Measurements from ENCODE around the gene BMX. TPM values are rescaled to one million over a fixed set of nuclear protein-coding genes. Genes with fewer than 3 reads are reported as not detected.

Gene BMX
- total and polyA plus RNA-seq, 9 of the 15 experiments (the other 6 are each of a cell fraction or from before 2014, with no cell fraction given): 0.45 to 4.2 (median 1.8) TPM

DNA sequence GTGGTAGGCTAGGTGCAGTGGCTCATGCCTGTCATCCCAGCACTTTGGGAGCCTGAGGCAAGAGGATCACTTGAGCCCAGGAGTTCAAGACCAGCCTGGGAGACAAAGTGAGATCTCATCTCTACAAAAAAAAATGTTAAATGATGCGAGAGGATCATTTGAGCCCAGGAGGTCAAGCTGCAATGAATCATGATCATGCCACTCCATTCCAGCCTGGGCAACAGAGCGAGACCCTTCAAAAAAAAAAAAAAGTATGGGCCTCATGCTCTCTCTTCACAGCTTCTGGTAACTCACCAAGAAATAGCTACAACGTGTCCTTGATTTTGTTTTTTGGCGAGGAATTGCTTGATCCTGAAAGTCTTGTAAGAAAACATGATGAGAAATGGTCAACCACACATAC lies 98.9 kb downstream of the BMX start:
- FAIRE-seq: no peak
- H3K4me1 ChIP-seq (replicated peaks in 1 of 2; ENCODE audit: control insufficient read depth in 2 of 2, insufficient read depth in 2 of 2, low read length in 2 of 2): no peaks in the 10 kb centered on the region

More for the DNA sequence above, 98.9 kb downstream of the BMX start:
- Histone ChIP-seq H3K4me2 (ENCODE audit: insufficient read depth, low read length) (no peak overlapping the region), H2AFZ (ENCODE audit: low read depth, low read length) (no peak overlapping the region), H3K36me3 (ENCODE audit: control insufficient read depth, insufficient read depth, low read length) (no peaks in the 10 kb centered on the region), H4K20me1 (replicated peaks; ENCODE audit: control insufficient read depth, insufficient read depth, low read length) (no peaks in the 10 kb centered on the region), H3K9me3 (replicated peaks; ENCODE audit: control insufficient read depth, insufficient read depth, low read depth, low read length) (no peaks in the 10 kb centered on the region), H3K27ac (ENCODE audit: extremely low read depth, low read depth, low read length) (no peak overlapping the region), H3K9me1 (ENCODE audit: control insufficient read depth, insufficient read depth, low read length) (no peaks in the 10 kb centered on the region), H3K9ac (ENCODE audit: insufficient read depth in 1 of 2, low read depth in 2 of 2, low read length in 2 of 2) (no peak overlapping the region), H3K4me3 (no peak overlapping the region), H3K27me3 (ENCODE audit: control insufficient read depth in 2 of 2, insufficient read depth in 2 of 2, low read length in 2 of 2) (no peaks in the 10 kb centered on the region), H3K79me2 (ENCODE audit: control insufficient read depth, insufficient read depth, low read length) (no peaks in the 10 kb centered on the region)
- ChIA-PET CTCF (ENCODE audit: low intra/inter-chr PET ratio) (no interaction called here), POLR2A (no interaction called here)
- in situ Hi-C loops (cut with MboI) (no loop called here), intact Hi-C loops (cut with micrococcal nuclease) (no loop called here)
- WGBS (ENCODE audit: insufficient coverage, low coverage, missing lambda C conversion rate): 0% methylated on average over 3 of the region's 4 CpGs
- ATAC-seq: no peak
- TF ChIP-seq KHSRP (IDR thresholded peaks at IDR 0.05): no peak
- TF ChIP-seq, protein P1, sequence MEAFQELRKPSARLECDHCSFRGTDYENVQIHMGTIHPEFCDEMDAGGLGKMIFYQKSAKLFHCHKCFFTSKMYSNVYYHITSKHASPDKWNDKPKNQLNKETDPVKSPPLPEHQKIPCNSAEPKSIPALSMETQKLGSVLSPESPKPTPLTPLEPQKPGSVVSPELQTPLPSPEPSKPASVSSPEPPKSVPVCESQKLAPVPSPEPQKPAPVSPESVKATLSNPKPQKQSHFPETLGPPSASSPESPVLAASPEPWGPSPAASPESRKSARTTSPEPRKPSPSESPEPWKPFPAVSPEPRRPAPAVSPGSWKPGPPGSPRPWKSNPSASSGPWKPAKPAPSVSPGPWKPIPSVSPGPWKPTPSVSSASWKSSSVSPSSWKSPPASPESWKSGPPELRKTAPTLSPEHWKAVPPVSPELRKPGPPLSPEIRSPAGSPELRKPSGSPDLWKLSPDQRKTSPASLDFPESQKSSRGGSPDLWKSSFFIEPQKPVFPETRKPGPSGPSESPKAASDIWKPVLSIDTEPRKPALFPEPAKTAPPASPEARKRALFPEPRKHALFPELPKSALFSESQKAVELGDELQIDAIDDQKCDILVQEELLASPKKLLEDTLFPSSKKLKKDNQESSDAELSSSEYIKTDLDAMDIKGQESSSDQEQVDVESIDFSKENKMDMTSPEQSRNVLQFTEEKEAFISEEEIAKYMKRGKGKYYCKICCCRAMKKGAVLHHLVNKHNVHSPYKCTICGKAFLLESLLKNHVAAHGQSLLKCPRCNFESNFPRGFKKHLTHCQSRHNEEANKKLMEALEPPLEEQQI (IDR thresholded peaks at IDR 0.05): no peak
- TF ChIP-seq, protein P2, sequence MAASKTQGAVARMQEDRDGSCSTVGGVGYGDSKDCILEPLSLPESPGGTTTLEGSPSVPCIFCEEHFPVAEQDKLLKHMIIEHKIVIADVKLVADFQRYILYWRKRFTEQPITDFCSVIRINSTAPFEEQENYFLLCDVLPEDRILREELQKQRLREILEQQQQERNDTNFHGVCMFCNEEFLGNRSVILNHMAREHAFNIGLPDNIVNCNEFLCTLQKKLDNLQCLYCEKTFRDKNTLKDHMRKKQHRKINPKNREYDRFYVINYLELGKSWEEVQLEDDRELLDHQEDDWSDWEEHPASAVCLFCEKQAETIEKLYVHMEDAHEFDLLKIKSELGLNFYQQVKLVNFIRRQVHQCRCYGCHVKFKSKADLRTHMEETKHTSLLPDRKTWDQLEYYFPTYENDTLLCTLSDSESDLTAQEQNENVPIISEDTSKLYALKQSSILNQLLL (CRISPR knock-in tag; IDR thresholded peaks at IDR 0.05; ENCODE audit: borderline replicate concordance): no peak
- DNase-seq (ENCODE audit: extremely low read depth in 1 of 4, low spot score in 3 of 4): no peak
- BruUV-seq (replicated peaks): no TSS peak
